Muscle of back (tissue), 13 donors: ENCODE measurements around the gene LALBA. TPM values are rescaled to one million over a fixed set of nuclear protein-coding genes. Genes with fewer than 3 reads are reported as not detected.
"Not testable (repeated sequence)": the region's sequence is repeated elsewhere in the genome, so short reads cannot be mapped to it uniquely, and the experiment has no call there.

Experiments
- DNase-seq, 3 donors: peaks; one replicate each; pipeline versions ENCODE4 v3.0.0 to v3.0.0-alpha.2; 2013
- long read RNA-seq, 9 donors: transcript quantifications; one replicate each; lab custom pipeline, GENCODE V29; 2026
- polyA plus RNA-seq, 10 donors: library from polyadenylated mRNA; unstranded; fragments of 120-200 nt; gene quantifications; one replicate each; pipeline ENCODE4 v1.2.1, GENCODE V29; 2013; ENCODE audit not compliant: insufficient read length in 10 of 10

The LALBA gene
- polyA plus RNA-seq, result not detected
- long read RNA-seq, donor 1, result 0 reads
- long read RNA-seq, donor 2, result 0 reads
- long read RNA-seq, donor 3, result 0 reads
- long read RNA-seq, donor 4, result 0 reads
- long read RNA-seq, donor 5, result 0 reads
- long read RNA-seq, donor 6, result 0 reads
- long read RNA-seq, donor 7, result 0 reads
- long read RNA-seq, donor 8, result 0 reads
- long read RNA-seq, donor 9, result 0 reads

- no peak for DNase-seq
Measured at GRCh38 chr12:48569946-48570345, at the start of gene LALBA. TSS of gene LALBA (minus strand) at chr12:48570046. CDS start at chr12:48570020, 26 bp downstream.

GRCh38 chr12:48618541-48618940 lies 48.7 kb upstream of the LALBA start:
- DNase-seq, result peak; percentile 60 to 75 (median 67)

GRCh38 chr12:48615681-48616080 lies 45.8 kb upstream of the LALBA start:
- DNase-seq, result no peak

DNA sequence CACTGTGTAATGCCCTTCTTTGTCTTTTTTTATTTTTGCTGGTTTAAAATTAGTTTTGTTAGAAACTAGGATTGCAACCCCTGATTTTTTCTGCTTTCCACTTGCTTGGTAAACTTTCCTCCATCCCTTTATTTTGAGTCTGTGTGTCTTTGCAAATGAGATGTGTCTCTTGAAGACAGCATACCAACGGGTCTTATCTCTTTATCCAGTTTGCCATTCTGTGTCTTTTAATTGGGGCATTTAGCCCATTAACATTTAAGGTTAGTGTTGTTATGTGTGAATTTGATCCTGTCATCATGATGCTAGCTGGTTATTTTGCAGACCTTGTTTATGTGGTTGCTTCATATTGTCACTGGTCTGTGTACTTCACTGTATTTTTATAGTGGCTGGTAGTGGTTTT lies 43.5 kb upstream of the LALBA start:
- no peak for DNase-seq

DNA sequence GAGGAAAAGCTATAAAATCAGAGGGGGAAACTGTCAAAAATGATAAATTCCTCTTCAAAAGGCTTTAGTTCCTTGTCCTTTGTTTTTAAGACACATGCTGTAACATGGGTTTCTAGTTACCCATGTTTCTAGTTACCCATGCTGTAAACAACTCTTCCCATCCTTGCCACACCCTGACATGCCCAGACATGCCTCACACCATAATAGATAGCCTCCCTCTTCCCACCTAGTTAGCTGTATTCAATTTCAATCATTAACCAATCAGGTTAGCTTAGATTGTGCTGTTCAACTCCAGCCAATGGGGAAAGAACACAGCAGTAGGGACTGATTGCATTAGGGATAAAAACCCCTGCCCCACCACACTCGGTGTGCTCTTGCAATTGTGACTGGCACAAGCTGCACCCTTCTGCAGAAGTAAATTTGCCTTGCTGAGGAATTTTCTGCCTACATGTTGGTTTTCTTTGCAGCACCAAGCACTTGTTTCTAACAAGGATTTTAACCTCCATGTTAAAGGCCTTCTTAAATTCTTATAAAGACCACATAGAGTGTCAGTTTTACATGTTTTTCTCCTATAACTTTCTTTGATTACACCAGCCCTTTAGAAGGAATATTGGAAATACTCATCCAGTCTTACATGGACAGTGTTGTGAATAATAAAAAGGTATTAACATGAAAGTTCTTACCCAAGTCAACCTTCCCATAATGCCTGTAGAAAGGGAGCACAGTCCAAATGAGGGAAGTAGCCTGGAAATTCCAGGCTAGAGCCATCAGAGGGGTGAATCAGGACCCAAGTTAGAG lies 32.5 kb upstream of the LALBA start:
- no peak for DNase-seq

- DNase-seq, result no peak
Measured at GRCh38 chr12:48601013-48601756, 31.3 kb upstream of the LALBA start.

- DNase-seq, result no peak
Measured at GRCh38 chr12:48600552-48600951, 30.7 kb upstream of the LALBA start.

DNA sequence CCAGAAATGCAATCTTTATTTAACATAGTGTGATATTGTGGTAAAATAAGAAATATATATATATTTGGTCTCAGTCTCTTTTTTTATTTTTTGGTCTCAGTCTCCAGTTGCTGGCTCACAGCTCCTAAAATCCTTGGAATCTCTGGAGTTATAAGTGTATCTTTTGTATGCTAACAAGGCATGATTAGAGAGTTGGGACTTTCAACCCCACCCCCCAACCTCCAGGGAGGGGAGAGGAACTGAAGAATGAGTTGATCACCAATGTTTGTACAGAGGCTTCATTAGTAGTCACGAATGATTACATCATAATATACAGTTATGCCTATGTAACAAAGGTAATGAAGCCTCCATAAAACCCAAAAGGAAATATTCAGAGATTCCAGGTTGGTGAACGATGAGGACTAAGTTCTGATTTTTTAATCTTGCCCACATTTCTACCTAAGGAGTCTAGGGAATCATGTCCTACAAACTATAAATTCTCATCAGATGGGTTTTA lies 22.8 kb upstream of the LALBA start:
- no peak for DNase-seq

- no peak for DNase-seq
Measured at GRCh38 chr12:48586361-48586760, 16.5 kb upstream of the LALBA start.

DNA sequence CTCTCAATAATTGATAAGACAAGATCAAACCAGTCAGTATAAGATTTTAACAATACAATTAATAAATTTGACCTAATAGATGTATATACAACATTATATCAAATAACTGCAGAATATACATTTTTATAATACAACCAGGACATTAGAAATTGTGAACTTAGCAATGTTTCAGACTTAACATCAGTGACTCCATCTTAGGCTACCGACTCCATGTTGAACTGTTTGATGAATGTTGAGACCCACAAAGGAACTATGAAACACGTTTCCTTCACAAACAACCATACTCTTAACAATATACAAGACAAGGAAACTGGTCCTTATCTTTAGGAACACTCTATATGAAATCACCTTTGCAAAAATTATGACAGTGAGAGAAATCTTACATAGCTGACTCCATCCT lies 13.9 kb upstream of the LALBA start:
- DNase-seq, result no peak

- DNase-seq, result no peak
Measured at GRCh38 chr12:48580831-48581230, 11.0 kb upstream of the LALBA start.

DNA sequence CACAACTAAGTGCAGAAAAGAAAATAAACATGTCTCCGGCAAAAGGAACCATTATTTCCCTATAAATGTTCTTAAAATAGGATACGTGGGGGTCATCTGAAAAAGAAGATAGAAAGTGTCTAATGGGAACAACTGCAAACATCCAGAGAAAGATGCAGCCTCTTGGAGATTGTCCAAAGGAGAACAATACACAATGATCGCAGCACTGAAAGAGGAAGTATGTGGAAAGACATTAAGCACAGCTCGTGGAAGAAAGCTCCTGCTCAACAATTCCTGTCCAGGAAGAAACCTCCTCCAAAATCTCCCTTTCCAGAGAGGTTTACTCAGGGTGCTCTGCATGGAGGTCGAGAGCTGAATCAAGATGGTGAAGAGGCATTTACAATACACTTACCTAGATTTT lies 2.5 kb upstream of the LALBA start:
- DNase-seq, result peak in 1 of 3 donors; percentile 4

DNA sequence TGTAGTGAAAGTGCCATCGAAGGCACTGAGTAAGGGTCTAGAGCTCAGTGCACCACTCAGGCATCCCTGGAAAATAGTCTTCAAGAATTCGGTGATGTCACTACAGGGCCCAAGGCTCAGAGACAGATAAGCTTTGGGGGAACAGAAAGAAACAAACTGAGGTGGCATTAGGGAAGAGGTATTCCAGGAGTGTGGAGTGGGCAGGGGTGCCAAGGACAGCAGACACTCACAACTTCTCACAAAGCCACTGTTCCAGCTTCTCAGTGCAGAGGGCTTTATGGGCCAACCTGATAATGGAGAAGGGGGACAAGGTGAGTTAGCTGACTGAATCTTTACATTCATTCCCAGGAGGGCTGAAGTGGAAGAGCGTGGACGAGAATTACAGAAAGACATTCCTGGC lies 2.1 kb downstream of the LALBA start:
- DNase-seq, result no peak

DNA sequence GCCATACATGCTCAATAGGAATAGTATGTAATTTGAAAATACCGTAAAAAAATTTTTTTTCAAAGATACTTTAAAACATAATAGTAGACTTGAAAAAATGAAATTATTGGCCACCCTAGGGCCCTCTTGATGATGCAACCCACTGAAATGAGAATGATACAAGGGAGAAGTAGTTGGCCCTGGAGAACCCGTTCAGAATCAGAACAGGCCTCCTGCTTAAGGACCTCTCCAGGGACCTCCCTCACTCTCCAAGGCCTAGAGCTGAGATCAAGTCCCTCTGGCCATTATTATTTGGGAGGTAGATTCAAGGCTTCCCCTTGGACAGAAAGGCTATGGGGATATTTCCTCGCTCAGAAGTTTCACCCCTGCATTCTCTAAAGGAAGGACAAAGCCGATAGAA lies 11.9 kb downstream of the LALBA start:
- DNase-seq, result no peak

GRCh38 chr12:48556631-48557030 lies 13.2 kb downstream of the LALBA start:
- DNase-seq, result no peak

- not testable (repeated sequence) for DNase-seq
Measured at GRCh38 chr12:48553666-48554343, 16.0 kb downstream of the LALBA start.

GRCh38 chr12:48551636-48552035 lies 18.2 kb downstream of the LALBA start:
- not testable (repeated sequence) for DNase-seq

DNA sequence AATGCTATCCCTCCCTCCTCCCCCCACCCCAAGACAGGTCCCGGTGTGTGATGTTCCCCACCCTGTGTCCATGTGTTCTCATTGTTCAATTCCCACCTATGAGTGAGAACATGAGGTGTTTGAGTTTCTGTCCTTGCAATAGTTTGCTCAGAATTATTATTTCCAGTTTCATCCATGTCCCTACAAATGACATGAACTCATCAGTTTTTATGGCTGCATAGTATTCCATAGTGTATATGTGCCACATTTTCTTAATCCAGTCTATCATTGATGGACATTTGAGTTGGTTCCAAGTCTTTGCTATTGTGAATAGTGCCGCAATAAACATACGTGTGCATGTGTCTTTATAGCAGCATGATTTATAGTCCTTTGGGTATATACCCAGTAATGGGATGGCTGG lies 22.8 kb downstream of the LALBA start:
- DNase-seq, result not testable (repeated sequence)

DNA sequence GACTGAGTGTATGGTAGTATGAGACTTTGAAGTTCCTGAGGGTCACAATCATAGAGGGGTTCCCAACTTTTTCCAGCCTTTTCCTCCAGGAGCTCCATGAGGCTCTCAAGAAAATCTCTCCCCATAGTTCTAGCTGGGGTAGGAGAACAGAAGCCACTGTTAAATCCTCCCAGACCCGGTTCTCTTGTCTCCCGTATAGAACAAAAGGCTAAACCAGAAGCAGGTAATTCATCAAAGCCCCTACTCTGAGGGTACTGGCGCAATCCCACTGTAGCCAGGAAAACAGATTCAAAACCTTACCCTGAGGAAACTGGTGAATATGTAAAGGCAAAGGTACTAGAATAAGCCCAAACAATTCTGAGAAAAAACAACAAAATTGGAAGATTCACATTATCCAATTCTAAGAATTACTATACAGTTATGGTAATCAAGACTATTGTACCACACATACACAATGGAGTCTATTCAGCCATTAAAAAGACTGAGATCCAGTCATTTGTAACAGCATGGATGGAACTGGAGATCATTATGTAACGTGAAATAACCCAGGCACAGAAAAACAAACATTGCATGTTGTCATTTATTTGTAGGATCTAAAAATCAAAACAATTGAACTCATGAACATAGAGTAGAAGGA lies 23.9 kb downstream of the LALBA start:
- no peak for DNase-seq

DNA sequence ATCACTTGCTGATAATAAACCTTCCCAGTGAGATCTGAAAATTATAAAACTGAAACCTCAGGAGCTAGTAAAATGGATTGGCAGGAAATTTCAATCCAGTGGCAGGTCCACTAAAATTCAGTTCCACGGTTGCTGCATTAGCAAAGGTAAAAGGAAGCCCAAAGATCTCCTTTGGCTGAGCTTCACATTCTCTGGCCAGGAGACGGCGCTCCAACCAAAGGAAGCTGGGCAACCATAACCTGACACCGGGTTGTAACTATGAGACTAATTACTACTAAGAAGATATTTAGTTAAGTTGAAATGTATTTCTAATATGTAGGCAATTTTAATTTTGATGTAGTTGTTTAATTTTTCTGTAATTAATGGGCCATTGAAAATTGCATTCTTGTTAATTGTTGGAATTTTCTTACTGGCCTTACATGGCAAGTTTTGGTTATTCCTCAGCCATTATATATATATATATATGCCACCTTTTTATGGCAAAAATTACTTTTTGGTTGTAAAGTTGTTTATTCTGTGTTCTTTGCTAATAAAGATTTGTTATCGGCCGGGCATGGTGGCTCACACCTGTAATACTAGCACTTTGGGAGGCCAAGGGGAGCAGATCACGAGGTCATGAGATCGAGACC lies 27.4 kb downstream of the LALBA start:
- DNase-seq, result peak in 2 of 3 donors; percentile 4

DNA sequence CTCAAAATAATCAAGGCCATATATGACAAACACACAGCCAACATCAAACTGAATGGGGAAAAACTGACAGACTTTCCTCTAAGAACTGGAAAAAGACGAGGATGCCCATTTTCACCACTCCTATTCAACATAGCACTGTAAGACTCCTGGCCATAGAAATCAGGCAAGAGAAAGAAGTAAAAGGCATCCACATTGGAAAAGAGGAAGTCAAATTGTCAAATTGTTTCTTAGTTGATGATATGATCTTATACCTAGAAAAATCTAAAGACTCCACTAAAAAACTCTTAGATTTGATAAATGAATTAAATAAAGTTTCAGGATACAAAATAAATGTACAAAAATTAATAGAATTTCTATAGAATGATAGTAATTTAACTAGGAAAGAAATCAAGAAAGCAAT lies 33.2 kb downstream of the LALBA start:
- no peak for DNase-seq
